Activated effector memory CD4-positive, alpha-beta T cell treated with anti-CD3 and anti-CD28 coated beads, Interleukin-2, amount 50 U/mL, for 16 hours (primary cell): ENCODE measurements around the gene FASTK.
A peak's percentile ranks its signal among the peaks of the same experiment; 100 is the strongest.
"Not testable (repeated sequence)": the region's sequence is repeated elsewhere in the genome, so short reads cannot be mapped to it uniquely, and the experiment has no call there.

Experiments used
- DNase-seq: peaks from one replicate; pipeline ENCODE4 v3.0.0-alpha.2; 2020

The FASTK gene

DNA sequence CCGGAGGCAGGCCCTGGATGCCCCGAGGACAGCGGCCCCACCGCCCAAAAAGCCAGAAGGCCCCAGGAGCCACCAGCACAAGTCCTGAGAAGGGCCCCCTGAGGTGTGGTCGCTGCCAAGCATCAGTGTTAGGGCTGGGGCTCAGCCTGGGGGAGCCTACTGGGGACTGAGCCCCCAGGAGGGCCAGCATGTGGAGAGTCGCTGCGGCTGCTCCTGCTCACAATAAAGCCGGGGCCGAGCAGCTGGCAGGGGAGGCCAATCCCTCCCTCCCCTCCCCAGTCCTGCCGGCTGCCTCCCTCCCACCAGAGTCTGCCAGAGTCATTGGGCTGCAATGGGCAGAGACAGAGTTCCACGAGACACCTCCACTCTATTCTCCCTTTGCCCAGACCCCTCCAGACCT is 35.3 kb downstream of the FASTK start:
- no peak for DNase-seq

DNA sequence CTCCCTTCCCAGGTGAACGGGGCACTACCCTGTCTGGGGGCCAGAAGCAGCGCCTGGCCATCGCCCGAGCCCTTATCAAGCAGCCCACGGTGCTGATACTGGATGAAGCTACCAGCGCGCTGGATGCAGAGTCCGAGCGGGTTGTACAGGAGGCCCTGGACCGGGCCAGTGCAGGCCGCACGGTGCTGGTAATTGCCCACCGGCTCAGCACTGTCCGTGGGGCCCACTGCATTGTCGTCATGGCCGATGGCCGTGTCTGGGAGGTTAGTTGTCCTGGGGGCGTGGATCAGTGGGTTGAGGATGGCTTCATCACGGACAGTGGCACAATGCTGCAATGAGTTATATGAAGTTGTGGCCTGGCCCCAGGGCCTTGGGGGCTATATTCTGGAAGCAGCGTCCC is 36.6 kb downstream of the FASTK start:
- DNase-seq: no peak

DNA sequence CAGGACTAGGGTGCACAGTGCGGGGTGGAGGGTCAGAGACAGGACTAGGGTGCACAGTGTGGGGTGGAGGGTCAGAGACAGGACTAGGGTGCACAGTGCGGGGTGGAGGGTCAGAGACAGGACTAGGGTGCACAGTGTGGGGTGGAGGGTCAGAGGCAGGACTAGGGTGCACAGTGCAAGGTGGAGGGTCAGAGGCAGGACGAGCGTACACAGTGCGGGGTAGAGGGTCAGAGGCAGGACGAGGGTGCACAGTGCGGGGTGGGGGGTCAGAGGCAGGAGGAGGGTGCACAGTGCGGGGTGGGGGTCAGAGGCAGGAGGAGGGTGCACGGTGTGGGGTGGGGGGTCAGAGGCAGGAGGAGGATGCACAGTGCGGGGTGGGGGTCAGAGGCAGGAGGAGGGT is 37.2 kb downstream of the FASTK start:
- not testable (repeated sequence) for DNase-seq

DNA sequence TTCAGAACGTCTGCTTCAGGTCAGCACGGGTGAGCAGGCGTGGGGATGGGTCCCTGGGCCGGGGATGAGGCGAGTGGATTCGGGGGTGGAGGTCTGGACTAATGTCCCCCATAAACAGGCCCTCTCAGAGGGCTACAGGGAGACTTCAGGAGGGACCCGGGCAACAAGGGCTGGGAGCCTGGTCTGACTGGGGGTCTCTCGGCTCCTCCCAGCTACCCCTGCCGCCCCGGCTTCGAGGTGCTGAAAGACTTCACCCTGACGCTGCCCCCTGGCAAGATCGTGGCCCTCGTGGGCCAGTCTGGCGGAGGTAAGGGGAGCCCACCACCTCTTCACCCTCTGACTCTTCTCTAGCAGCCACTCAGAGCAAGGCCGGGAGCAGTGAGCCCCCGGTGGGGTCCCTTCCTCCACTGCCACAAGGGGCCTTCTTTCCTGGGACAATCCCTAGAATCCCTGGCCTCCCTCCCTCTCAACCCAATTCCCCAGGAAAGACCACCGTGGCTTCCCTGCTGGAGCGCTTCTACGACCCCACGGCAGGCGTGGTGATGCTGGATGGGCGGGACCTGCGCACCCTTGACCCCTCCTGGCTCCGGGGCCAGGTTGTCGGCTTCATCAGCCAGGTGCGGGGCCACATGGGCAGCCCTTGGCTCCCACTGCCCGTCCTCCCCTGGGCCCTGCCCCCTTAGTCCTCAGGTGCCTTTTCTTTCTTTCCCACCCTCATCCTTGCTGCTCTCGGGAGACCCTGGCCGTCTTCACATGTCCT is 39.8 kb downstream of the FASTK start:
- no peak for DNase-seq

DNA sequence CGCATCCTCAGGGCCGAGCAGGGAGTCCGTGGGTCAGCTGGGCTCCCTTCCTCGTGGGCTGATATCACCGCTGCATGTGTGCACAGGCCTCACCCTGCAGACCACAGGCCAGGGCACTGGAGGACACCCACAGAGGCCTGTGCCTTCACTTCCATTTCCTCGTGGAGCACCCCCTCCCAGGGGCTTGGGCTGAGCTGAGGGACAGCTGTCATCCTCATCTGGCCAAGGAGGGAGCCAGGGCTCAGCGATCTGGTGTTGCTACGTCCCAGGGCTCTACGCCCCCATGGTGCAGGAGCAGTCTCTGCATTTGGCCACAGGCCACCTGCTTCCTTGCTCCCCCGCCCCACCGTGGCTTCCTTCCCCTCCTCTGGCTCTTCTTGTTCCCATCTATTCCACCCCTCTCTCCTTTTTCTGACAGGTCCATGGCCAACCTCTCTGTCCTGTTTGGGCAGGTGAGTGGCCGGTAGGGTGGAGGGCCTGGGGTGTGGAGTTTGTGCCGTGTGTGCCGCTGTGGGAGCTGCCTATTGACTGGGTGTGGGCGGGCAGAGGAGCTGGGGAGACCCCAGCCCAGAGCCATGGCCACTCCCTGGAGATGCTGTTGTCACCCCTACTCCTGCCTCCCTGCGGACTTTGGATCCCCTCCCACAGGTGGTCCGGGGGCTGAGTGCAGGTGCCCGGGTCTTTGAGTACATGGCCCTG is 40.6 kb downstream of the FASTK start:
- no peak for DNase-seq

DNA sequence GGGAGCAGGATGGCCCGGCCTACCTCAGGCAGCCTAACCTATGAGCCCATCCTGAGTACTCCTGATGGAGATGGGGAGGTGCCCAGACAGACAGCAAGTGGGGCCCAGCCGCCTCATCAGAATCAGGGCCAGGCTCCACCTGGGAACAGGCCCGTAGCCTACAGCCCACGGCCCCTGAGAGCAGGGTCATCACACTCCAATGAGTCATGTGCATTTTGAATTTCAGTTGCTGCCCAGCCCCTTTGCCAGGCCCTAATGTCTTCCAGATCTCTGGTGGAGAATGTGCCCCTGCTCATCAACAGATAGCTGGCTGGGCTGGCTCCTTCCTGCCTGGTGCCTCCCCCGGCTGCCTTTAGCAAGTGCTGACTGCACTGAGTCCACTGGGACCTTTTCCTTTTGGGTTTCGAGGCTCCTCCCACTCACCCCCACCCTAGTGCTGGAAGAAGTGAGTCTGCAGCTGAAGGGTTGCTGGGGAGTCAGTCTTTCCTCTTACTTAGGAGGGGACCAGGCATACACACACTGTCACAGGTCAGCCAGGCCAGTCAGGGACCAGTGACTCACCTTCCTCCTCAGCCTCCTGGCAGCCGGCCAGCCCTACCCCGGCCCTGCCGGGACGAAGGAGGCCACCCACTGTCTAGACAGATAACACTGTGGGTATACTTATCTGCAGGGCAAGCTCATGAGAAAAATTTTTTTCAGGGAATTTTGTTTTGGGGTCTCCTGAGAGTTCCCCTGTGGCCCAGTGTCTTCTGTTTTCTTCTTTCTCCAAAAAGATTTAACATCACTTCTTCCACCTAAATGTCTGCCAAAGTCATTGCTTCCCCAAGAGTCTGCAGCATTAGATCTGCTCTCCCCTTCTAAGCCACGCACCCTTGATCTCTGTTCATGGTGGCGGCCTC is 41.4 kb downstream of the FASTK start:
- DNase-seq: peak; percentile 90

DNA sequence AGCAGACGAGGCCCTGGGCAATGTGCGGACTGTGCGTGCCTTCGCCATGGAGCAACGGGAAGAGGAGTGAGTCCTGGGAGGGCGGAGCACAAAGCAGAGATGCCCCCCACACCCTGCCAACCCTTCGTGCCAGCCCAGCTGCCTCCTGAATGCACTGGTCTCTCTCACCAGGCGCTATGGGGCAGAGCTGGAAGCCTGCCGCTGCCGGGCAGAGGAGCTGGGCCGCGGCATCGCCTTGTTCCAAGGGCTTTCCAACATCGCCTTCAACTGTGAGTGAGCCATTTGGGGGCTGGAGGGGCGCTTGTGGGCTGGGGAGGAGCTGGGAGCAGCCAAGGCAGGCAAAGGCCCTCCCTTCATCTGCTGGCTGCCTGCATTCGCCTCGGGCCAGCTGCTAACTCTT is 44.7 kb downstream of the FASTK start:
- no peak for DNase-seq

DNA sequence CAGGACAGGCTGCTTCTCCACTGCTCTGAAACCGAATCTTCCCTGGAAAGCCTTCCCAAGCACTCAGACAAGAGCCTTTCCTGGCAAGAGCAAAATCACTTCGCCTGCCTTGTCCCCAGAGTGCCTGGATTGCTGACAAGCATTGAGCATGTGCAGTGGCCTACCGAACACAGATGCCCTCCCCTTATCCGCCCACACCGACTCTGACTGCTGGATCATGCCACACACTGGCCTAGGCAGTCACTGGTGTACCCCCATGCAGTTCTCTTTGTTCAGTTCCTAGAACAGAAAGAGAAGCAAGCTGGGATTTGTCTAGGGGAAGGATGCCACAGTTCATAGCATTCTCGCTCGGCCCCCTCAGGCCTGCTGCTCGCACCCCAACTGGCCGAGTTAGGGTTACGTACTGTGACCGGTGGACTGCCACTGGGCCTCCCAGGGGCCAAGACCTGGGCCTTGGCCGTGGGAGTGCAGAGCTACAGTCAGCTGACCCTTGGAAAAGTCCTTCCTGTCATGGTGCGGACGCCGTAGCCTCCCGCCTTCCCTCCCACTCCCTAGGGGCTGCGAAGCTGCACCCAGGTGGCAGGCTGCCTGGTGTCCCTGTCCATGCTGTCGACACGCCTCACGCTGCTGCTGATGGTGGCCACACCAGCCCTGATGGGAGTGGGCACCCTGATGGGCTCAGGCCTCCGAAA is 45.4 kb downstream of the FASTK start:
- no peak for DNase-seq

DNA sequence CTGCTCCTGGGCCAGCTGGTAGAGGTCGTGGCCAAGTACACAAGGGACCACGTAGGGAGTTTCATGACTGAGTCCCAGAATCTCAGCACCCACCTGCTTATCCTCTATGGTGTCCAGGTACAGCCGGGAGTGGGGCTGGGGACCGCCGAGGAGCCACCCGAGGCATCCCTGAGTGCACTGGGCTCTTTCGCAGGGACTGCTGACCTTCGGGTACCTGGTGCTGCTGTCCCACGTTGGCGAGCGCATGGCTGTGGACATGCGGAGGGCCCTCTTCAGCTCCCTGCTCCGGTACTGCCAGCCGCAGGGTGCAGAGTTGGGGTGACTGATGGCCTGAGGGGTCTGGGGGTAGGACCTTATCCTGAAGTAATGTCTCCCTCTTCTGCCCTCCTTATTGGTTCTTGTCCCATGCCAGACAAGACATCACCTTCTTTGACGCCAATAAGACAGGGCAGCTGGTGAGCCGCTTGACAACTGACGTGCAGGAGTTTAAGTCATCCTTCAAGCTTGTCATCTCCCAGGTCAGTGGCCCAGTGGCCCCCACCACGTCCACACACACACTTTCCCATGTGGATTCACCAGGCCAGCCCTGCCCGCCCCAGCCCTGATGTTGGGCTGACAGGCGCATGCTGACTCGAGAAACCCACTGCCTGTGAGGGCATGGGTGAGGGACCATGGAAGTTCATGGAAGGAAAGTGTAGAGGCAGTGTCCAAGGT is 46.1 kb downstream of the FASTK start:
- no peak for DNase-seq

DNA sequence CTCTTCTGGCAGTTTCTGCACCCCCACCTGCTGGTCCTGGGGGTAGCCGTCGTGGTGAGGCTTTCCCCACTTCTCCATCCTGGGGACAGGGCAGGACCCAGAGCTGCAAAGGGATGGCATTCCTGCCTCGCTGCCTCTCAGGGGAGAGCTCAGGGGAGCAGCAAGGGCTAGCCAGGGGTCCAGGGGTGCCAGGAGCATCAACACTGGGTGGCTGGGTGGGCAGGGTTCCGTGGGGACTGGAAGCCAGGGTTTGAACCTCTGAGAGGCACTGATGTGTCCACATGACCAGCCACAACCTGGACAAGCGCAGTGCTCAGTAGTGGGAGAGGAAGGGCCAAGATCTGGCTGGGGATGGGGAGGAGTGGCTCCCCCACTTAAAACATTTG is 46.8 kb downstream of the FASTK start:
- DNase-seq: no peak

DNA sequence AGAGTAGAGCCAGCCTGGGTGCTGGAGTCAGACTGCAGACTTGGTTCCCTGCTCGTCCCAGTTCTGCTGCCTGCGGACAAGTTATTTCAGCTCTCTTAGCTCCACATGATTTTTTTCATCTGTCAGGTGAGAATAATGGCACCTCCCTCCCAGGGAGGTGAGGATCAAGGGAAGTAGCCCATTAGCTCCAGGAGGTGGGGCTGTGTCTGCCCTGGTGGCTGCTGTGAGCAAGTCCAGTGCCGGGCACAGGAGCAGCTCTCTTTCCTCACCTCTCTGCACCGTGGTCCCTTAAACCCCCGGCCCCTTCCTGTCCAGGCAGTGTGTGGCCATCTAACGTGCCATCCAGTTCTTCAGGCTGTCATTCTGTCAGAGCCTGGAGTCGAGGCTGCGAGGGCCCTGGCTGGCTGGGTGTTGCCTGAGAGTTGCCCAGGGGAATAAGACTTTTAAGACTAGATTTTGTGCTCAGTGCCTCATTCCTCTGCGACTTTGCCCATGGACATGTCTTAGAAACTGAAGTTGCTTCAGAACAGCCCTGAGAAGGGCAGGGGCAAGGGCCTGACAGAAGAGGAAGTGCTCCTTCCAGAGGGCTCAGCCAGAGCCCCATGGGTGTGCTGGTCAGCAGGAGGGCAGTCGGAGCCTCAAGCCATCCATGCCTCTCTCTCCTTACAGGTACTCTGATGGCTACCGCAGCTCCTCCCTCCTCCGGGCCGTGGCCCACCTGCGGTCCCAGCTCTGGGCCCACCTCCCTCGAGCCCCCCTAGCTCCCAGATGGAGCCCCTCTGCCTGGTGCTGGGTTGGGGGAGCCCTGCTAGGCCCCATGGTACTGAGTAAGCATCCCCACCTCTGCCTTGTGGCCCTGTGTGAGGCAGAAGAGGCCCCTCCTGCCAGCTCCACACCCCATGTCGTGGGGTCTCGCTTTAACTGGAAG is 47.4 kb downstream of the FASTK start:
- no peak for DNase-seq

DNA sequence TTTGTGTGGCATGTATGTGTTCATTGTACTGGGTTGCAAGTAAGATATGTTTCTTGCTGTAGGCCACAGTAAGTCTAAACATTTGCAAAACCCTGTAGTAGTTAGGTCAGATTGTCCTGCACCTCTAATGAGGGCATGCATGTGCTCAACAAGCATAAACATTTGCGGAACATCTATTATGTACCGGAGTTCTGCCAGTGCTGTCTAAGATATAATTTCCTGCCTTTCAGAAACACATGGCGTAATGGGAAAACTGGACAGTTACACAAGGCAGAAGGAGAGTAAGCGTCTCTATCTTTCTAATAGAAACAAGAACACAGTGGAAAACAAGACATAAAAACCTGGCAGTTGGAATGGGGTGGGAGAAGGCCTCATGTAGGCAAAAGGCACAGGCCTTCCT is 49.6 kb downstream of the FASTK start:
- no peak for DNase-seq

DNA sequence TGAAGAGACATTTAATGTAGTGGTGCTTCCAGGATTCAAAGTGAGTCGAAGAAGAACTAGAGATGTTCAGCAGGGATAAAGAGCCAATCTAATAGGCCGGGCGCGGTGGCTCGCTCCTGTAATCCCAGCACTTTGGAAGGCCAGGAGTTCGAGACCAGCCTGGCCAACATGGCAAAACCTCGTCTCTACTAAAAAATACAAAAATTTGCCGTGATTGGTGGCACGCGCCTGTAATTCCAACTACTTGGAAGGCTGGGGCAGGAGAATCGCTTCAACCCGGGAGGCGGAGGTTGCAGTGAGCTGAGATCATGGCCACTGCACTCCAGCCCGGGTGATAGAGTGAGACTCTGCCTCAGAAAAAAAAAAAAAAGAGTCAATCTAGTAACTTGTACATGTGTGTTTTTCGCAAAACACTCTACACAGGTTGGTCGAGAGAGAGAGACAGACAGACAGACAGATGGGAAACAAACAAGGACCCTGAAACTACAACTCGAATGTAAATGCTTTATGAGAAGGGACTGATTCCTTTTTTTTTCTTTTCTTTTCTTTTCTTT is 51.6 kb downstream of the FASTK start:
- no peak for DNase-seq

DNA sequence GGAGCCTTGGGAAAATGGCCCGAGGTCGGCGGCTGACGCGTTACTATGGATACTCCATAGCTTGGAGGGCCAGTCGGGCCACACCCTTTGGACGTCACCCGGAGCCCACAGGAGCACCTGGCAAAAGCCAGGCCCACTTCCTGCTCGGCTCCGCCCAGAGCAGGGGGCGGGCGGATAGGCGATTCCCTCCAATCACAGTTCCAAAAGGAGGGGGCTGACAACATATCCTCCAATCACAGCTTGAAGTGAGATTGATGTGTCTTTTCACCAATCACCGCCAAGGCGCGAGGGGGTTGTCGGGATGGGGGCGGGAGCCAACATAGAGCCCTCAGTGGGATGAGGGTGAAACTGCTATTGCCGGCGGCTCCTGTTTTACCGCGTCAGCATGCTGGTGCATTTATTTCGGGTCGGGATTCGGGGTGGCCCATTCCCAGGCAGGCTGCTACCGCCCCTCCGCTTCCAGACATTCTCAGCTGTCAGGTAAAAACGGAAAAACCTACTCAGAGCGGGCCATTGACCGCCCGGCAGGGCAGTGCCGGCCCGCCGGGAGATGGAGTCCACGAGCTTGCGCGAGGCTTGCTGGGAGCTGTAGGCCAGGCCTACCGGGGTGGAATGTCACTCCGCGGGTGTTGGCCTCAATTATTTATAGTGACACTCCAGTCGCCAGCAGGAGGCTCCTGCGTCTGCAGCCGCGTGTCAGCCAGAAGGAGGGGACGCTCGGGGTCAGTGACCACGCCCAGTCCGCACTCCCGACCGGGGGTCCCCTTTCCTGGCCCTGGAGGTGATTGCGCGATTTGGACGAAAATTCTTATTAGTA is 52.3 kb downstream of the FASTK start, which contains the start of gene ABCB8:
ABCB8 (plus strand) TSS at position 320 of the 817 bp plus-strand sequence; CDS start at position 386, 66 bp downstream.
- peak; percentile 98 for DNase-seq

DNA sequence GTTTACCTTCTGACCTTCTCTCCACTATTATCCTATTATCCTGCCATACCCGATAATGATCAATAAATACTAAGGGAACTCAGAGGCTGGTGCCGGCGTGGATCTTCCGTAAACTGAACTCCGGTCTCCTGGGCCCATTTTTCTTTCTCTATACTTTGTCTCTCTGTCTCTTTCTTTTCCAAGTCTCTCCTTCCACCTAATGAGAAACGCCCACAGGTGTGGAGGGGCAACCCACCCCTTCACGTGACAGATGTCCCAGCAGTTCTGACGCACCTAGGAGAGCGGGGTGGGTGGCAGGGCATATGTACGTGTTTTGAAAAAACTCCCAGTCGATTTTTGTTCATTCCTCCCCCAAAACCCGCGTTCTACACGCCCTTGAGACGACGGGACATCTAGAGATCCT is 52.9 kb downstream of the FASTK start:
- DNase-seq: not testable (repeated sequence)

DNA sequence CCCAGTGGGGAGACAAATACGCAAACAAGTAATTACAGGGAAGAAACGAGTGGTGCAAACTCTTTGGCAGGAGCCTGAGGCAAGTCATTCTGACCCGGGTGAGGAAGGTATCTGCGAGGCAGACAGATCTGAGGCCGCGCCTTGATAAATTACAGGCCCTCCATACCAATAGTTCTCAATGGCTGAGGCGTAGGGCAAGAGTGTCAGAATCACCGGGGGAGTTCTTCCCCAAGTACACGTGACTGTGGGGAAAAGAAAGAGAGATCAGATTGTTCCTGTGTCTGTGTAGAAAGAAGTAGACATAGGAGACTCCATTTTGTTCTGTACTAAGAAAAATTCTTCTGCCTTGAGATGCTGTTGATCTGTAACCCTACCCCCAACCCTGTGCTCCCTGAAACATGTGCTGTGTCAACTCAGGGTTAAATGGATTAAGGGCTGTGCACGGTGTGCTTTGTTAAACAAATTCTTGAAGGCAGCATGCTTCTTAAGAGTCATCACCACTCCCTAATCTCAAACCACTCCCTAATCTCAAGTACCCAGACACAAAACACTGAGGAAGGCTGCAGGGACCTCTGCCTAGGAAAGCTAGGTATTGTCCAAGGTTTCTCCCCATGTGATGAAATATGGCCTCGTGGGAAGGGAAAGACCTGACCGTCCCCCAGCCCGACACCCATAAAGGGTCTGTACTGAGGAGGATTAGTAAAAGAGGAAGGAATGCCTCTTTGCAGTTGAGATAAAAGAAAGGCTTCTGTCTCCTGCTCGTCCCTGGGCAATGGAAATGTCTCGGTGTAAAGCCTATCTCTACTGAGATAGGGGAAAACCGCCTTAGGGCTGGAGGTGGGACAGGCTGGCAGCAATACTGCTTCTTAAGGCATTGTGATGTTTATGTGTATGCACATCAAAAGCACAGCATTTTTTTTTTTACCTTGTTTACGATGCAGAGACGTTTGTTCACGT is 53.6 kb downstream of the FASTK start:
- DNase-seq: not testable (repeated sequence)
